ENCODE data around the gene PALMD. TPM values are rescaled to one million over a fixed set of nuclear protein-coding genes. Genes with fewer than 3 reads are reported as not detected.

PALMD gene
- total RNA-seq, 1 donor: 2.5 TPM

GRCh38 chr1:99717005-99717404 lies 71.1 kb downstream of the PALMD start:
- Histone ChIP-seq H3K36me3 (ENCODE audit: insufficient read depth, low read length) (no peaks in the 10 kb centered on the region), H3K9me3 (ENCODE audit: low read depth, low read length) (no peaks in the 10 kb centered on the region), H3K27ac (ENCODE audit: low read depth, low read length) (no peak overlapping the region), H3K4me2 (ENCODE audit: insufficient read depth, low read length) (no peak overlapping the region), H3K4me3 (ENCODE audit: insufficient read depth, low read length) (no peak overlapping the region), H4K20me1 (ENCODE audit: insufficient read depth, low read length) (no peaks in the 10 kb centered on the region), H2AFZ (ENCODE audit: low read length) (no peak overlapping the region), H3K79me2 (ENCODE audit: insufficient read depth, low read length) (no peaks in the 10 kb centered on the region), H3K27me3 (ENCODE audit: insufficient read depth, low read length) (no peaks in the 10 kb centered on the region), H3K4me1 (ENCODE audit: insufficient read depth, low read length) (no peaks in the 10 kb centered on the region)
- no peak for DNase-seq (ENCODE audit: insufficient read length, low spot score, missing footprints)
- TF ChIP-seq CTCF (IDR thresholded peaks at IDR 0.05; ENCODE audit: extremely low read depth, low read depth, low read length): no peak

- DNase-seq (ENCODE audit: insufficient read length, low spot score, missing footprints): no peak
- Histone ChIP-seq H3K4me3 (ENCODE audit: insufficient read depth, low read length) (no peak overlapping the region), H3K27ac (ENCODE audit: low read depth, low read length) (no peak overlapping the region), H3K4me1 (ENCODE audit: insufficient read depth, low read length) (no peaks in the 10 kb centered on the region), H3K36me3 (ENCODE audit: insufficient read depth, low read length) (no peaks in the 10 kb centered on the region), H3K4me2 (ENCODE audit: insufficient read depth, low read length) (no peak overlapping the region), H3K79me2 (ENCODE audit: insufficient read depth, low read length) (no peaks in the 10 kb centered on the region), H2AFZ (ENCODE audit: low read length) (no peak overlapping the region), H3K27me3 (ENCODE audit: insufficient read depth, low read length) (no peaks in the 10 kb centered on the region), H4K20me1 (ENCODE audit: insufficient read depth, low read length) (no peaks in the 10 kb centered on the region), H3K9me3 (ENCODE audit: low read depth, low read length) (no peaks in the 10 kb centered on the region)
- no peak for TF ChIP-seq CTCF (IDR thresholded peaks at IDR 0.05; ENCODE audit: extremely low read depth, low read depth, low read length)
These were observed 77.3 kb downstream of the PALMD start for GRCh38 chr1:99723251-99723650.

GRCh38 chr1:99725996-99726395 lies 80.1 kb downstream of the PALMD start:
- Histone ChIP-seq H3K9me3 (ENCODE audit: low read depth, low read length) (no peaks in the 10 kb centered on the region), H2AFZ (ENCODE audit: low read length) (no peak overlapping the region), H3K4me2 (ENCODE audit: insufficient read depth, low read length) (no peak overlapping the region), H3K4me1 (ENCODE audit: insufficient read depth, low read length) (no peaks in the 10 kb centered on the region), H3K79me2 (ENCODE audit: insufficient read depth, low read length) (no peaks in the 10 kb centered on the region), H3K27ac (ENCODE audit: low read depth, low read length) (no peak overlapping the region), H4K20me1 (ENCODE audit: insufficient read depth, low read length) (no peaks in the 10 kb centered on the region), H3K27me3 (ENCODE audit: insufficient read depth, low read length) (no peaks in the 10 kb centered on the region), H3K4me3 (ENCODE audit: insufficient read depth, low read length) (no peak overlapping the region), H3K36me3 (ENCODE audit: insufficient read depth, low read length) (no peaks in the 10 kb centered on the region)
- no peak for DNase-seq (ENCODE audit: insufficient read length, low spot score, missing footprints)
- no peak for TF ChIP-seq CTCF (IDR thresholded peaks at IDR 0.05; ENCODE audit: extremely low read depth, low read depth, low read length)

DNA sequence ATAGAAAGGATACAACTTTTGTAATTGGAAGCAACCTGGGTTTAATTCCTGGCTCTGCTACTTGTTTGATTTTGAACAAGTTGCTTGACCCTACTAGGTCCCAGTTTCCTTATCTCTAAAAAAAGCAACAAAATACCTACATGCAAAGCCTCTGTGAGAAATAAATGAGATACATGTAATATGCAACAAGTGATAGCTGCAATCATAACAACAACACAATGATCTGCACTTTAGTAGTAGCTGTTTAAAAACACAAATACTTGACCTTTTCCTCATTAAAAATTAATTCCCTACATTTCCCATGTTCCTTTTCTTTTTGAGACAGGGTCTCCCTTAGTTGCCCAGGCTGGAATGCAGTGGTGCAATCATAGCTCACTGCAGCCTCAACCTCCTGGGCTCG lies 80.5 kb downstream of the PALMD start:
- no peaks in the 10 kb centered on the region for H3K4me1 ChIP-seq (ENCODE audit: insufficient read depth, low read length)
- no peak overlapping the region for H3K27ac ChIP-seq (ENCODE audit: low read depth, low read length)
- no peak overlapping the region for H3K4me3 ChIP-seq (ENCODE audit: insufficient read depth, low read length)
- no peak overlapping the region for H2AFZ ChIP-seq (ENCODE audit: low read length)
- no peak for DNase-seq (ENCODE audit: insufficient read length, low spot score, missing footprints)
- H3K27me3 ChIP-seq (ENCODE audit: insufficient read depth, low read length): no peaks in the 10 kb centered on the region
- no peak overlapping the region for H3K4me2 ChIP-seq (ENCODE audit: insufficient read depth, low read length)
- H3K36me3 ChIP-seq (ENCODE audit: insufficient read depth, low read length): no peaks in the 10 kb centered on the region
- H4K20me1 ChIP-seq (ENCODE audit: insufficient read depth, low read length): no peaks in the 10 kb centered on the region
- no peaks in the 10 kb centered on the region for H3K9me3 ChIP-seq (ENCODE audit: low read depth, low read length)
- no peaks in the 10 kb centered on the region for H3K79me2 ChIP-seq (ENCODE audit: insufficient read depth, low read length)
- no peak for TF ChIP-seq CTCF (IDR thresholded peaks at IDR 0.05; ENCODE audit: extremely low read depth, low read depth, low read length)

Data from osteoblast (primary cell).